Measurements from ENCODE around the gene VPS13D.

VPS13D gene

GRCh38 chr1:12411098-12411497 lies 181.3 kb downstream of the VPS13D start:
- TF ChIP-seq YY1 (IDR thresholded peaks at IDR 0.05; ENCODE audit: low read depth) = no peak

GRCh38 chr1:12411747-12412146 lies 181.9 kb downstream of the VPS13D start:
- no peak for TF ChIP-seq TAF1 (IDR thresholded peaks at IDR 0.05; ENCODE audit: low read depth)

GRCh38 chr1:12412439-12412838 lies 182.6 kb downstream of the VPS13D start:
- TF ChIP-seq TCF12 (IDR thresholded peaks at IDR 0.05; ENCODE audit: low read depth) (no peak), MAX (IDR thresholded peaks at IDR 0.05) (no peak), CREB1 (IDR thresholded peaks at IDR 0.05; ENCODE audit: low read depth) (no peak), YY1 (IDR thresholded peaks at IDR 0.05; ENCODE audit: low read depth) (no peak), NFIC (IDR thresholded peaks at IDR 0.05) (no peak), TEAD4 (IDR thresholded peaks at IDR 0.05) (no peak), ZBTB7A (IDR thresholded peaks at IDR 0.05; ENCODE audit: low read depth) (no peak), EP300 (IDR thresholded peaks at IDR 0.05; ENCODE audit: borderline replicate concordance) (no peak), FOXM1 (IDR thresholded peaks at IDR 0.05; ENCODE audit: borderline replicate concordance, low read depth) (no peak), REST (IDR thresholded peaks at IDR 0.05; ENCODE audit: low read depth) (no peak), USF1 (IDR thresholded peaks at IDR 0.05) (no peak), CEBPB (IDR thresholded peaks at IDR 0.05) (no peak)

- TF ChIP-seq TEAD4 (IDR thresholded peaks at IDR 0.05) (no peak), EP300 (IDR thresholded peaks at IDR 0.05; ENCODE audit: borderline replicate concordance) (no peak), NFIC (IDR thresholded peaks at IDR 0.05) (no peak), FOXM1 (IDR thresholded peaks at IDR 0.05; ENCODE audit: borderline replicate concordance, low read depth) (no peak), ZBTB7A (IDR thresholded peaks at IDR 0.05; ENCODE audit: low read depth) (no peak), CEBPB (IDR thresholded peaks at IDR 0.05) (no peak), RAD21 (IDR thresholded peaks at IDR 0.05; ENCODE audit: low read depth) (no peak), YY1 (IDR thresholded peaks at IDR 0.05; ENCODE audit: low read depth) (no peak), EGR1 (IDR thresholded peaks at IDR 0.05) (no peak), TAF1 (IDR thresholded peaks at IDR 0.05; ENCODE audit: low read depth) (no peak), TCF12 (IDR thresholded peaks at IDR 0.05; ENCODE audit: low read depth) (no peak), CREB1 (IDR thresholded peaks at IDR 0.05; ENCODE audit: low read depth) (no peak), USF1 (IDR thresholded peaks at IDR 0.05) (no peak; the same call in 1 of the 2 replicates)
Observed at GRCh38 chr1:12413664-12414410, 184.0 kb downstream of the VPS13D start.

- TF ChIP-seq EGR1 (IDR thresholded peaks at IDR 0.05) (no peak), REST (IDR thresholded peaks at IDR 0.05; ENCODE audit: low read depth) (no peak), CEBPB (IDR thresholded peaks at IDR 0.05) (no peak)
Observed at GRCh38 chr1:12414444-12415018, 184.7 kb downstream of the VPS13D start.

GRCh38 chr1:12415038-12415466 lies 185.2 kb downstream of the VPS13D start:
- TF ChIP-seq FOXM1 (IDR thresholded peaks at IDR 0.05; ENCODE audit: borderline replicate concordance, low read depth) (no peak), TEAD4 (IDR thresholded peaks at IDR 0.05) (no peak), USF1 (IDR thresholded peaks at IDR 0.05) (no peak), MAX (IDR thresholded peaks at IDR 0.05) (no peak), REST (IDR thresholded peaks at IDR 0.05; ENCODE audit: low read depth) (no peak), NFIC (IDR thresholded peaks at IDR 0.05) (no peak), ZBTB7A (IDR thresholded peaks at IDR 0.05; ENCODE audit: low read depth) (no peak), CEBPB (IDR thresholded peaks at IDR 0.05) (no peak), YY1 (IDR thresholded peaks at IDR 0.05; ENCODE audit: low read depth) (no peak), TCF12 (IDR thresholded peaks at IDR 0.05; ENCODE audit: low read depth) (no peak), CREB1 (IDR thresholded peaks at IDR 0.05; ENCODE audit: low read depth) (no peak), EGR1 (IDR thresholded peaks at IDR 0.05) (no peak), EP300 (IDR thresholded peaks at IDR 0.05; ENCODE audit: borderline replicate concordance) (no peak), TAF1 (IDR thresholded peaks at IDR 0.05; ENCODE audit: low read depth) (no peak), RAD21 (IDR thresholded peaks at IDR 0.05; ENCODE audit: low read depth) (no peak)
